GM12872 (cell line): ENCODE measurements around the gene ZMYM5.
"Not testable (repeated sequence)": the region's sequence is repeated elsewhere in the genome, so short reads cannot be mapped to it uniquely, and the experiment has no call there.

Experiments used
- TF ChIP-seq, protein P1 (sequence below): IDR thresholded peaks from 3 replicates; pipeline ENCODE4 v1.5.1; 2011; ENCODE audit warnings: low read depth, mild to moderate bottlenecking, low read length, moderate library complexity; ENCODE audit not compliant: insufficient read depth

Gene ZMYM5

DNA sequence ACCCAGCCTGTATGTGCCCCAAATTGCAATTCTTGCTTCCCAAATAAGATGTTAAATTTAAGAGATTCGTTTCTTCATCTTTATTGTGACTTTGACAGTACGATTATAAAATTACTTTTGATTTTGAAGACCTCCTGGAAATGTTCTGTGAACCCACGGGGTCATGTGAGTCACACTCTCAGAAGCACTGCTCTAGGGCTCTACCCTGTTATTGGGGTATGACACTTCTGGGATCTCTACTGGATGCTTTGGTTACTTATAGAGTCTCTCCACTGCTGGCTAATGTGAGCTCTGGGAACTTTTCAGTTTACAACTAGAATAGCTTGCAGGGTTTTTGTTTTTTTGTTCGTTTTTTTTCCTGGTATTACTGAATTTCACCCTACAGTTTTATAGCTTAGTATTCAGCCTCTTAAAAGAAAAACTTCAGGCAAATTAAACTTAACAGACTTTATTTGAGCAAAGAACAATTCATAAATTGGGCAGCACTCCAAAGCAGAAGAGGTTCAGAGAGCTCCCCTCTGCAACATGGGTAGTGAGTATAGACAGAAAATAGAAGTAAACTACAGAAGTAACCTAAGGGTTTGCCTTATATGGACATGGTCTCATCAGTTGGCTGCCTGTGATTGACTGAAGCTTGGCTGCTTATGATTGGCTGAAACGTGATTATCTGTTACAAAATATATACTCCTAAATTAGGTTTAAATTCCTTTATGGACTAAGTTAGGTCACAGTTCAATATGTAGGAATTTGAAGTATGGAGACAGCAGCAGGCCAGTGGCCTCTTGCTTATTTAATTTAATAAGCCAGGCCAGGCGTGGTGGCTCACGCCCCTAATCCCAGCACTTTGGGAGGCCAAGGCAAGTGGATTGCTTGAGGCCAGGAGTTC is 52.2 kb downstream of the ZMYM5 start:
- TF ChIP-seq, protein P1, sequence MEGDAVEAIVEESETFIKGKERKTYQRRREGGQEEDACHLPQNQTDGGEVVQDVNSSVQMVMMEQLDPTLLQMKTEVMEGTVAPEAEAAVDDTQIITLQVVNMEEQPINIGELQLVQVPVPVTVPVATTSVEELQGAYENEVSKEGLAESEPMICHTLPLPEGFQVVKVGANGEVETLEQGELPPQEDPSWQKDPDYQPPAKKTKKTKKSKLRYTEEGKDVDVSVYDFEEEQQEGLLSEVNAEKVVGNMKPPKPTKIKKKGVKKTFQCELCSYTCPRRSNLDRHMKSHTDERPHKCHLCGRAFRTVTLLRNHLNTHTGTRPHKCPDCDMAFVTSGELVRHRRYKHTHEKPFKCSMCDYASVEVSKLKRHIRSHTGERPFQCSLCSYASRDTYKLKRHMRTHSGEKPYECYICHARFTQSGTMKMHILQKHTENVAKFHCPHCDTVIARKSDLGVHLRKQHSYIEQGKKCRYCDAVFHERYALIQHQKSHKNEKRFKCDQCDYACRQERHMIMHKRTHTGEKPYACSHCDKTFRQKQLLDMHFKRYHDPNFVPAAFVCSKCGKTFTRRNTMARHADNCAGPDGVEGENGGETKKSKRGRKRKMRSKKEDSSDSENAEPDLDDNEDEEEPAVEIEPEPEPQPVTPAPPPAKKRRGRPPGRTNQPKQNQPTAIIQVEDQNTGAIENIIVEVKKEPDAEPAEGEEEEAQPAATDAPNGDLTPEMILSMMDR, result no peak

DNA sequence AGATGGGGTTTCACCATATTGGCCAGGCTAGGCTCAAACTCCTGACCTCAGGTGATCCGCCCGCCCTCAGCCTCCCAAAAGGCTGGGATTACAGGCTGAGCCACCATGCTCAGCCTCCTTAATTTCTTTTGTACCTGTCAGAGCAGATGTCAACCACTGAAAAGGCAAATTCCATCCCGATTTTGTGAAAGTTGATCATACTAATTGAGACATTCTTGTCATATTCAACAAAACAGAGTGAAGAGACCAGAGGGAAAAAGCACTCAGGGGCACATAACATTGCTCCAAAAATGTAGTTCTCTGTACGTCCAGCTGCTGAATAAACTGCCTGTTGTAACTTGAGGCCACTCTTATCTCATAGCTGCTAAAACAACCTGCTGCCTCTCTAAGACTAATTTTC is 53.3 kb downstream of the ZMYM5 start:
- TF ChIP-seq, protein P1, result no peak

DNA sequence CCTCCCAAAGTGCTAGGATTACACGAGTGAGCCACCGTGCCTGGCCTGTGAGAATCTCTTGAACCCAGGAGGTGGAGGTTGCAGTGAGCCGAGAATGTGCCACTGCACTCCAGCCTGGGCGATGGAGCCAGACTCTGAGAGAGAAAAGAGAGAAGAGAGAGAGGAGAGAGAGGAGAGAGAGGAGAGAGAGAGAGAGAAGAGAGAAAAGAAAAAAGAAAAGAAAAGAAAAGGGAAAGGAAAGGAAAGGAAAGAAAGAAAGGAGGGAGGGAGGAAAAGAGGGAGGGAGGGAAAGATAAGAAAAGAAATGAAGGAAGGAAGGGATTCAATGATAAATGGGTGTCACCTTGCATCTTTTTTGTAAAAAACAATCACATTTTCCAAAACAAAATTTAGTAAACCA is 57.7 kb downstream of the ZMYM5 start:
- TF ChIP-seq, protein P1, result no peak

GRCh38 chr13:19795956-19796355 is 67.5 kb downstream of the ZMYM5 start:
- TF ChIP-seq, protein P1, result no peak

DNA sequence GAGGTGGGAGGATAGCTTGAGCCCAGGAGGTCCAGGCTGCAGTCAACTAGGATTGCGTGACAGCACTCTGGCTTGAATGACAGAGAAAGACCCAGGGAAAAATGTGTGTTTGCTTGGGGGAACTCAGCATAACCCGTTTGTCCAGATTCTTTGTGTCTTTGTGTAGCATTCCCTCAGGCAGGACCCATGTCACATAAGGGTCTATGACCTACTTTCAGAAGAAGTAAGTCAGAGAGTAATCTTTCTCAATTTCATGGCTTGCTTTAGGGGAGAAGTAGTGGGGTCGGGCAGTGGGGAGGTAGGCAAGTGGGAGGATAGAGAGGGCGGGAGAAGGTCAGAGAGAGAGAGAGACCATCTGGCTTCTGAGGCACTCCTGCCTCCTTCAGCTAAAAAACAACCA is 68.8 kb downstream of the ZMYM5 start:
- TF ChIP-seq, protein P1, result no peak

- TF ChIP-seq, protein P1, result no peak
Measured at GRCh38 chr13:19791953-19792537, 71.4 kb downstream of the ZMYM5 start.

DNA sequence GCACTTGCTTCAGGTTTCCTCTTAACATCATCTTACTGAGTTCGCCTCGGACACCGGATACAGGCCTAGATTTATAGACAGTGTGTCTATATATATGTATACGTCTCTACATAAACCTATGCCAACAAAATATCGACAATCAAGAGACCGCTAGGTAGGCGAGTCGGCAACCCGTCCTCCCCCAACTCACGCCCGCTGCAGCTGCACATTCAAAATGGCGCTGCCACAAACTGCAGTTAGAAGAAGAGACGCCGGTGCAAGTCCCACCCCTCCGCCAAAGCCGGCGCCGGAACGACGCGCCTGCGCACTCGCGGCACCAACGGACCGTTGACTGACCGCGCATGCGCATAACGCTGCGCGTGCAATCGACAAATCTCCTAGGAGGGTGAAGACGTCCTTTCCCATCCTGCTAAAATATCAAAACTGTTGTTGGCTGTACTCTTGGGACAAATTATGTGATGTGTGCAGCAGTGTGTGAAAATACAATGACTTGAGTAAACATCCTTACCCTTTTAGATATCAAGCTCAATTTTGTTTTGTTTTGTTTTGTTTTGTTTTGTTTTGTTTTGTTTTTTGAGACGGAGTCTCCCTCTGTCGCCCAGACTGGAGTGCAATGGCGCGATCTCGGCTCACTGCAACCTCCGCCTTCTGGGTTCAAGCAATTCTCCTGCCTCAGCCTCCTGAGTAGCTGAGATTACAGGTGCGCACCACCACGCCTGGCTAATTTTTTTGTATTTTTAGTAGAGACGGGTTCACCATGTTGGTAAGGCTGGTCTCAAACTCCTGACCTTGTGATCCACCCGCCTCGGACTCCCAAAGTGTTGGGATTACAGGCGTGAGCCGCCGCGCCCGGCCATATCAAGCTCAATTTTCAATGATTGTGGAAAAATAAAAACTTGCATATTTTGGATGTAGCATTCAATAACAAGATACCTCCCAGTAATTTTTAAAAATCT is 80.4 kb downstream of the ZMYM5 start, which contains the start of gene PSPC1:
Gene PSPC1 (minus strand): TSS at position 219 of the 956 bp plus-strand sequence. CDS start 188 bp downstream, at position 31.
- TF ChIP-seq, protein P1, result not testable (repeated sequence)
